Stomach (tissue), 9 donors: ENCODE data around the gene BCL2L12. TPM values are rescaled to one million over a fixed set of nuclear protein-coding genes. Genes with fewer than 3 reads are reported as not detected.

Experiments used
- DNase-seq, 2 donors: peaks; one replicate each; pipeline versions ENCODE4 v3.0.0 to v3.0.0-alpha.2; 2013 to 2019
- H3K27ac ChIP-seq, 5 donors: fragments of 200-600 bp in 4 of 5; sonication (generic) in 4 of 5; one replicate each; pipeline ENCODE4 v1.5.1; 2013 to 2019; ENCODE audit warnings: mild to moderate bottlenecking in 1 of 5, moderate library complexity in 1 of 5
- H3K27me3 ChIP-seq, 3 donors: fragments of 200-600 bp; sonication (generic); one replicate each; pipeline ENCODE4 v1.5.1; 2017 to 2019; ENCODE audit warnings: mixed run types in 1 of 3
- H3K36me3 ChIP-seq, 4 donors: fragments of 200-600 bp; sonication (generic); 1 replicate in 3 of 4; 2 replicates in 1 of 4; pipeline ENCODE4 v1.5.1; 2016 to 2019
- H3K4me1 ChIP-seq, 4 donors: fragments of 200-600 bp; sonication (generic); one replicate each; pipeline ENCODE4 v1.5.1; 2016 to 2019
- H3K4me3 ChIP-seq, 4 donors: fragments of 200-600 bp; sonication (generic) in 3 of 4; one replicate each; pipeline ENCODE4 v1.5.1; 2016 to 2019; ENCODE audit warnings: mild to moderate bottlenecking in 1 of 4
- H3K9me3 ChIP-seq, 4 donors: fragments of 200-600 bp; sonication (generic); one replicate each; pipeline ENCODE4 v1.5.1; 2016 to 2019
- CTCF ChIP-seq, 7 experiments: fragments of 450-650 bp in 4 of 7; fragments of 200-600 bp in 3 of 7; sonication (generic) in 3 of 7; IDR thresholded peaks; one replicate each; pipeline ENCODE4 v1.5.1; 2016 to 2019; ENCODE audit warnings: antibody characterized with exemption in 7 of 7, control low read depth in 2 of 7, mild to moderate bottlenecking in 1 of 7
- EP300 ChIP-seq: sonication (generic); formaldehyde crosslinking; IDR thresholded peaks from one replicate; pipeline ENCODE4 v1.6.1; 2017; ENCODE audit warnings: antibody characterized with exemption
- POLR2A ChIP-seq, 4 donors: fragments of 450-650 bp; IDR thresholded peaks; one replicate each; pipeline ENCODE4 v1.6.1; 2016; ENCODE audit warnings: antibody characterized with exemption in 4 of 4, control low read depth in 2 of 4, mild to moderate bottlenecking in 1 of 4, moderate library complexity in 1 of 4
- POLR2AphosphoS5 ChIP-seq, 3 donors: sonication (generic); formaldehyde crosslinking; IDR thresholded peaks; one replicate each; pipeline ENCODE4 v1.6.1; 2016; ENCODE audit warnings: antibody characterized with exemption in 3 of 3
- WGBS, 5 donors: extraction: QIAGEN DNeasy Blood & Tissue Kit in 3 of 5; methylation state at CpG; one replicate each; pipeline versions ENCODE4 v1.1.5 to v1.1.7; 2013 to 2018; 5-methylcytosine and 5-hydroxymethylcytosine counted together
- intact Hi-C: fragments of 100-400 bp; cut with DNase I; formaldehyde crosslinking; loops from one replicate; pipeline ENCODE4 v1.15.1; 2023; ENCODE audit warnings: low total_unique reads
- polyA plus RNA-seq, 3 donors: library from polyadenylated mRNA; stranded (reverse); fragments of 200-250 nt; gene quantifications; one replicate each; pipeline ENCODE4 v1.2.3, GENCODE V29; 2013
- total RNA-seq, 5 donors: library from RNA; depleted of rRNA; stranded (reverse); fragments of >200 nt; gene quantifications; one replicate each; pipeline versions ENCODE4 v1.1.0 to v1.2.3, GENCODE V29; 2014 to 2016
- donor health status: healthy with polysubstance abuse.
- donor health status: Bipolar disorder and iron deficiency.
- donor health status: healthy.

BCL2L12 gene
- total and polyA plus RNA-seq, 8 donors, result 2.3 to 23.3 (median 9.4) TPM

GRCh38 chr19:49657493-49658138, 8.1 kb upstream of the BCL2L12 start:
- Histone ChIP-seq H3K9me3 (no peaks in the 10 kb centered on the region), H3K27ac (no peak overlapping the region), H3K4me3 (no peak overlapping the region), H3K36me3 (peaks cover 96 to 100% (median 100%) of the 10 kb centered on the region in 4 donors), H3K27me3 (no peaks in the 10 kb centered on the region), H3K4me1 (no peaks in the 10 kb centered on the region)
- intact Hi-C loops, result no loop called here
- 88 to 93% (median 90%) methylated on average over 18 to 22 of the region's 22 CpGs for WGBS, 5 donors
- TF ChIP-seq CTCF (IDR thresholded peaks at IDR 0.05), result no peak
- TF ChIP-seq POLR2AphosphoS5 (IDR thresholded peaks at IDR 0.05), result no peak
- no peak for TF ChIP-seq EP300
- no peak for TF ChIP-seq POLR2A (IDR thresholded peaks at IDR 0.05)
- DNase-seq, result no peak

- TF ChIP-seq CTCF (IDR thresholded peaks at IDR 0.05) (no peak), POLR2AphosphoS5 (IDR thresholded peaks at IDR 0.05) (no peak), POLR2A (IDR thresholded peaks at IDR 0.05) (no peak), EP300 (no peak)
- H3K27ac ChIP-seq, result no peak overlapping the region
- intact Hi-C loops, result no loop called here
- 80 to 88% (median 87%) methylated on average over 11 to 15 of the region's 15 CpGs for WGBS, 5 donors
- peaks cover 1 to 4% (median 3%) of the 10 kb centered on the region in 4 donors for H3K4me1 ChIP-seq
- peaks cover 95 to 100% (median 100%) of the 10 kb centered on the region in 4 donors for H3K36me3 ChIP-seq
- H3K4me3 ChIP-seq, result no peak overlapping the region
- no peaks in the 10 kb centered on the region for H3K9me3 ChIP-seq
- DNase-seq, result no peak
- no peaks in the 10 kb centered on the region for H3K27me3 ChIP-seq
These were observed 7.6 kb upstream of the BCL2L12 start for GRCh38 chr19:49658139-49658517.

- Histone ChIP-seq H3K36me3 (peaks cover 89 to 97% (median 94%) of the 10 kb centered on the region in 4 donors), H3K9me3 (no peaks in the 10 kb centered on the region), H3K4me3 (no peak overlapping the region), H3K27ac (no peak overlapping the region), H3K4me1 (peaks cover 7 to 11% (median 9%) of the 10 kb centered on the region in 4 donors), H3K27me3 (no peaks in the 10 kb centered on the region)
- intact Hi-C loops, result no loop called here
- TF ChIP-seq POLR2AphosphoS5 (IDR thresholded peaks at IDR 0.05) (no peak), POLR2A (IDR thresholded peaks at IDR 0.05) (no peak), EP300 (no peak), CTCF (IDR thresholded peaks at IDR 0.05) (no peak)
- WGBS, 5 donors, result 86 to 95% (median 92%) methylated on average over 3 to 12 of the region's 12 CpGs
- DNase-seq, result no peak
These were observed 6.9 kb upstream of the BCL2L12 start for GRCh38 chr19:49658566-49659442.

GRCh38 chr19:49660338-49660961, 5.3 kb upstream of the BCL2L12 start:
- intact Hi-C loops, result no loop called here

More at GRCh38 chr19:49660338-49660961, 5.3 kb upstream of the BCL2L12 start:
- Histone ChIP-seq H3K4me1 (peaks cover 13 to 23% (median 17%) of the 10 kb centered on the region in 4 donors), H3K27me3 (no peaks in the 10 kb centered on the region), H3K36me3 (peaks cover 74 to 80% (median 78%) of the 10 kb centered on the region in 4 donors), H3K4me3 (no peak overlapping the region), H3K9me3 (no peaks in the 10 kb centered on the region), H3K27ac (no peak overlapping the region)
- no peak for DNase-seq
- TF ChIP-seq POLR2AphosphoS5 (IDR thresholded peaks at IDR 0.05) (no peak), EP300 (no peak), POLR2A (IDR thresholded peaks at IDR 0.05) (no peak), CTCF (IDR thresholded peaks at IDR 0.05) (no peak)
- WGBS, 5 donors, result 82 to 87% (median 84%) methylated on average over 15 of the region's 15 CpGs
